Ovary (tissue), 9 donors: ENCODE data around the gene EIF5A. TPM values are rescaled to one million over a fixed set of nuclear protein-coding genes. Genes with fewer than 3 reads are reported as not detected.

Experiments used
- DNase-seq, 5 donors: peaks; one replicate each; pipeline ENCODE4 v3.0.0-alpha.2; 2019 to 2020
- H3K27ac ChIP-seq, 2 donors: fragments of 200-600 bp; one replicate each; pipeline versions ENCODE4 v1.5.1 to v1.8.0; 2019 to 2022
- H3K27me3 ChIP-seq: fragments of 200-600 bp; one replicate; pipeline ENCODE4 v1.8.0; 2022
- H3K36me3 ChIP-seq: fragments of 200-600 bp; sonication (generic); one replicate; pipeline ENCODE4 v1.5.1; 2019
- H3K4me1 ChIP-seq: one replicate; pipeline ENCODE4 v1.8.1; 2013; ENCODE audit warnings: mild to moderate bottlenecking, moderate library complexity; ENCODE audit not compliant: insufficient read depth
- H3K4me3 ChIP-seq: fragments of 200-600 bp; sonication (generic); one replicate; pipeline ENCODE4 v1.5.1; 2017
- H3K9me3 ChIP-seq, 2 donors: fragments of 200-600 bp in 1 of 2; sonication (generic) in 1 of 2; one replicate each; pipeline versions ENCODE4 v1.5.1 to v1.8.1; 2013 to 2019; ENCODE audit warnings: mild to moderate bottlenecking in 1 of 2, moderate library complexity in 1 of 2
- EP300 ChIP-seq: sonication (generic); formaldehyde crosslinking; IDR thresholded peaks from one replicate; pipeline ENCODE4 v1.6.1; 2017; ENCODE audit warnings: antibody characterized with exemption
- POLR2A ChIP-seq: fragments of 450-650 bp; IDR thresholded peaks from one replicate; pipeline ENCODE4 v1.6.1; 2017; ENCODE audit warnings: antibody characterized with exemption, mild to moderate bottlenecking, moderate library complexity
- WGBS, 3 donors: extraction: QIAGEN DNeasy Blood & Tissue Kit in 1 of 3; methylation state at CpG; one replicate each; pipeline versions ENCODE4 v1.1.5 to v1.1.7; 2013 to 2017; 5-methylcytosine and 5-hydroxymethylcytosine counted together
- intact Hi-C, 4 donors: fragments of 100-400 bp; cut with DNase I; formaldehyde crosslinking; loops; one replicate each; pipeline versions ENCODE4 v1.11.0 to v1.15.1; 2022 to 2023
- polyA plus RNA-seq, 2 donors: library from polyadenylated mRNA; stranded (reverse); fragments of 200-250 nt in 1 of 2; fragments of 350-450 nt in 1 of 2; fragmentation: Illumina TruSeq in 1 of 2; extraction: RNeasy Lipid Tissue Mini Kit (QIAGEN cat#74804) in 1 of 2; gene quantifications; one replicate each; pipeline ENCODE4 v1.2.3, GENCODE V29; 2013 to 2014
- total RNA-seq, 7 donors: library from RNA; depleted of rRNA in 2 of 7; stranded (reverse); fragments of >200 nt in 2 of 7; fragmentation: NEBNext Ultra II Directional in 3 of 7; extraction: Animal tissue kit (Norgen Biotek cat#: 25700) in 3 of 7; gene quantifications; one replicate each; pipeline versions ENCODE4 v1.1.0 to v1.2.4, GENCODE V29; 2016 to 2023
- TF ChIP-seq, protein P1 (sequence below), 3 donors: fragments of 450-650 bp in 2 of 3; fragments of 200-600 bp in 1 of 3; IDR thresholded peaks; one replicate each; pipeline versions ENCODE4 v1.5.1 to v1.8.0; 2016 to 2022; ENCODE audit warnings: antibody characterized with exemption in 3 of 3, mild to moderate bottlenecking in 1 of 3
- donor health status: DM: no; HTN: no; CAD: no; lungs with moderate emphysema.
- donor health status: DM: no; HTN: no; CAD: no.
- donor health status: Bipolar disorder and iron deficiency.
- donor health status: DM: yes; HTN: yes; CAD: no.
- donor health status: DM: no; HTN: no; CAD: no.
- donor health status: DM: yes; HTN: yes; CAD: no.

The EIF5A gene
- total and polyA plus RNA-seq, 9 donors: 55.9 to 302 (median 229) TPM

GRCh38 chr17:7347630-7348477, 40.4 kb downstream of the EIF5A start:
- H3K36me3 ChIP-seq: no peaks in the 10 kb centered on the region
- DNase-seq: peak in 3 of 5 donors; percentile 33 to 55 (median 40)
- H3K27ac ChIP-seq: no peak overlapping the region
- H3K4me1 ChIP-seq: peaks cover 13% of the 10 kb centered on the region
- WGBS, 3 donors: 44 to 48% (median 45%) methylated on average over 19 of the region's 19 CpGs
- TF ChIP-seq, protein P1, sequence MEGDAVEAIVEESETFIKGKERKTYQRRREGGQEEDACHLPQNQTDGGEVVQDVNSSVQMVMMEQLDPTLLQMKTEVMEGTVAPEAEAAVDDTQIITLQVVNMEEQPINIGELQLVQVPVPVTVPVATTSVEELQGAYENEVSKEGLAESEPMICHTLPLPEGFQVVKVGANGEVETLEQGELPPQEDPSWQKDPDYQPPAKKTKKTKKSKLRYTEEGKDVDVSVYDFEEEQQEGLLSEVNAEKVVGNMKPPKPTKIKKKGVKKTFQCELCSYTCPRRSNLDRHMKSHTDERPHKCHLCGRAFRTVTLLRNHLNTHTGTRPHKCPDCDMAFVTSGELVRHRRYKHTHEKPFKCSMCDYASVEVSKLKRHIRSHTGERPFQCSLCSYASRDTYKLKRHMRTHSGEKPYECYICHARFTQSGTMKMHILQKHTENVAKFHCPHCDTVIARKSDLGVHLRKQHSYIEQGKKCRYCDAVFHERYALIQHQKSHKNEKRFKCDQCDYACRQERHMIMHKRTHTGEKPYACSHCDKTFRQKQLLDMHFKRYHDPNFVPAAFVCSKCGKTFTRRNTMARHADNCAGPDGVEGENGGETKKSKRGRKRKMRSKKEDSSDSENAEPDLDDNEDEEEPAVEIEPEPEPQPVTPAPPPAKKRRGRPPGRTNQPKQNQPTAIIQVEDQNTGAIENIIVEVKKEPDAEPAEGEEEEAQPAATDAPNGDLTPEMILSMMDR (IDR thresholded peaks at IDR 0.05): no peak
- TF ChIP-seq EP300 (no peak), POLR2A (no peak)
- no peaks in the 10 kb centered on the region for H3K9me3 ChIP-seq
- intact Hi-C loops: loop anchor here in 3 of 4 donors (2.0 to 5.0 kb wide), 3 partner anchors 17 to 66 kb away; partner anchors contain the start of genes NLGN2 (in 1 of the 3) and SLC2A4 (in 1 of the 3)
- no peaks in the 10 kb centered on the region for H3K27me3 ChIP-seq
- H3K4me3 ChIP-seq: no peak overlapping the region

GRCh38 chr17:7348478-7349242, 41.2 kb downstream of the EIF5A start:
- Histone ChIP-seq H3K36me3 (no peaks in the 10 kb centered on the region), H3K9me3 (no peaks in the 10 kb centered on the region), H3K4me3 (no peak overlapping the region), H3K27ac (no peak overlapping the region), H3K4me1 (peaks cover 19% of the 10 kb centered on the region), H3K27me3 (no peaks in the 10 kb centered on the region)
- DNase-seq: peak; percentile 49 to 70 (median 59)
- 37 to 48% (median 47%) methylated on average over 19 of the region's 19 CpGs for WGBS, 3 donors
- intact Hi-C loops: loop anchor here in 3 of 4 donors (2.0 to 5.0 kb wide), 3 partner anchors 18 to 66 kb away; partner anchors contain the start of genes NLGN2 (in 1 of the 3) and SLC2A4 (in 1 of the 3)
- TF ChIP-seq EP300 (no peak), POLR2A (no peak)
- TF ChIP-seq, protein P1 (IDR thresholded peaks at IDR 0.05): no peak

GRCh38 chr17:7351665-7352502, 44.5 kb downstream of the EIF5A start, which contains the start of gene KCTD11:
KCTD11 (plus strand) TSS chr17:7352162.
- WGBS, 3 donors: 0 to 1% (median 1%) methylated on average over 55 to 91 of the region's 91 CpGs
- Histone ChIP-seq H3K27me3 (no peaks in the 10 kb centered on the region), H3K9me3 (no peaks in the 10 kb centered on the region), H3K36me3 (no peaks in the 10 kb centered on the region), H3K4me3 (peak within 1 kb of the TSS; percentile 64), H3K4me1 (peaks cover 23% of the 10 kb centered on the region), H3K27ac (peak within 1 kb of the TSS; percentile 89 to 96)
- peak; percentile 89 to 94 (median 90) for DNase-seq
- TF ChIP-seq, protein P1 (IDR thresholded peaks at IDR 0.05): peak in 1 of 3 donors; percentile 71
- TF ChIP-seq POLR2A (peak; percentile 4), EP300 (no peak)
- intact Hi-C loops: loop anchor here in 3 of 4 donors (2.0 to 10.0 kb wide), 5 partner anchors 83 to 213 kb away; partner anchors contain the start of genes FGF11 (in 2 of the 3), SENP3 (in 2 of the 3), TMEM102 (in 2 of the 3) and POLR2A (in 1 of the 3)
